ENCODE results near the gene H6PD.

The H6PD gene

GRCh38 chr1:9315411-9316079 lies 81.0 kb downstream of the H6PD start:
- Histone ChIP-seq H3K27me3 (ENCODE audit: insufficient read depth, low read length) (no peaks in the 10 kb centered on the region), H3K9me3 (ENCODE audit: insufficient read depth, low read depth, low read length) (no peaks in the 10 kb centered on the region), H3K27ac (ENCODE audit: low read depth, low read length) (no peak overlapping the region), H3K4me1 (ENCODE audit: insufficient read depth, low read length) (peaks cover 15% of the 10 kb centered on the region), H3K36me3 (ENCODE audit: insufficient read depth, low read length) (no peaks in the 10 kb centered on the region), H3K9ac (ENCODE audit: low read depth, low read length) (no peak overlapping the region), H3K4me3 (ENCODE audit: low read length) (no peak overlapping the region)
- WGBS: 90% methylated on average over 20 of the region's 20 CpGs

- WGBS: 90% methylated on average over 7 of the region's 7 CpGs
- peaks cover 21% of the 10 kb centered on the region for H3K4me1 ChIP-seq (ENCODE audit: insufficient read depth, low read length)
Observed at GRCh38 chr1:9316080-9316444, 81.5 kb downstream of the H6PD start.

GRCh38 chr1:9316512-9316911 lies 81.9 kb downstream of the H6PD start:
- Histone ChIP-seq H3K27ac (ENCODE audit: low read depth, low read length) (no peak overlapping the region), H3K27me3 (ENCODE audit: insufficient read depth, low read length) (no peaks in the 10 kb centered on the region), H3K4me1 (ENCODE audit: insufficient read depth, low read length) (peaks cover 25% of the 10 kb centered on the region), H3K4me3 (ENCODE audit: low read length) (no peak overlapping the region), H3K9me3 (ENCODE audit: insufficient read depth, low read depth, low read length) (no peaks in the 10 kb centered on the region), H3K9ac (ENCODE audit: low read depth, low read length) (no peak overlapping the region), H3K36me3 (ENCODE audit: insufficient read depth, low read length) (no peaks in the 10 kb centered on the region)
- WGBS: 95% methylated on average over 24 of the region's 24 CpGs

More at GRCh38 chr1:9316080-9316444, 81.5 kb downstream of the H6PD start:
- Histone ChIP-seq H3K4me3 (ENCODE audit: low read length) (no peak overlapping the region), H3K9me3 (ENCODE audit: insufficient read depth, low read depth, low read length) (no peaks in the 10 kb centered on the region), H3K27me3 (ENCODE audit: insufficient read depth, low read length) (no peaks in the 10 kb centered on the region), H3K36me3 (ENCODE audit: insufficient read depth, low read length) (no peaks in the 10 kb centered on the region), H3K27ac (ENCODE audit: low read depth, low read length) (no peak overlapping the region), H3K9ac (ENCODE audit: low read depth, low read length) (no peak overlapping the region)

GRCh38 chr1:9317072-9317471 lies 82.5 kb downstream of the H6PD start:
- Histone ChIP-seq H3K9me3 (ENCODE audit: insufficient read depth, low read depth, low read length) (no peaks in the 10 kb centered on the region), H3K27ac (ENCODE audit: low read depth, low read length) (no peak overlapping the region), H3K36me3 (ENCODE audit: insufficient read depth, low read length) (no peaks in the 10 kb centered on the region), H3K27me3 (ENCODE audit: insufficient read depth, low read length) (no peaks in the 10 kb centered on the region), H3K4me1 (ENCODE audit: insufficient read depth, low read length) (peaks cover 27% of the 10 kb centered on the region), H3K9ac (ENCODE audit: low read depth, low read length) (no peak overlapping the region), H3K4me3 (ENCODE audit: low read length) (no peak overlapping the region)
- WGBS: 88% methylated on average over 5 of the region's 7 CpGs

- H3K27me3 ChIP-seq (ENCODE audit: insufficient read depth, low read length): no peaks in the 10 kb centered on the region
- H3K9me3 ChIP-seq (ENCODE audit: insufficient read depth, low read depth, low read length): no peaks in the 10 kb centered on the region
- H3K4me1 ChIP-seq (ENCODE audit: insufficient read depth, low read length): peaks cover 27% of the 10 kb centered on the region
- H3K27ac ChIP-seq (ENCODE audit: low read depth, low read length): no peak overlapping the region
- no peaks in the 10 kb centered on the region for H3K36me3 ChIP-seq (ENCODE audit: insufficient read depth, low read length)
- WGBS: 81% methylated on average over 27 of the region's 28 CpGs
- H3K4me3 ChIP-seq (ENCODE audit: low read length): no peak overlapping the region
- no peak overlapping the region for H3K9ac ChIP-seq (ENCODE audit: low read depth, low read length)
Observed at GRCh38 chr1:9317591-9318417, 83.2 kb downstream of the H6PD start.

GRCh38 chr1:9319208-9319788 lies 84.7 kb downstream of the H6PD start:
- H3K4me1 ChIP-seq (ENCODE audit: insufficient read depth, low read length): peaks cover 27% of the 10 kb centered on the region

GRCh38 chr1:9319789-9320519 lies 85.4 kb downstream of the H6PD start:
- WGBS: 47% methylated on average over 20 of the region's 21 CpGs
- Histone ChIP-seq H3K4me3 (ENCODE audit: low read length) (no peak overlapping the region), H3K27me3 (ENCODE audit: insufficient read depth, low read length) (no peaks in the 10 kb centered on the region), H3K4me1 (ENCODE audit: insufficient read depth, low read length) (peaks cover 27% of the 10 kb centered on the region), H3K9me3 (ENCODE audit: insufficient read depth, low read depth, low read length) (no peaks in the 10 kb centered on the region), H3K9ac (ENCODE audit: low read depth, low read length) (no peak overlapping the region; the same call in 1 of the 2 replicates), H3K36me3 (ENCODE audit: insufficient read depth, low read length) (no peaks in the 10 kb centered on the region), H3K27ac (ENCODE audit: low read depth, low read length) (no peak overlapping the region; the same call in 1 of the 2 replicates)

More at GRCh38 chr1:9319208-9319788, 84.7 kb downstream of the H6PD start:
- Histone ChIP-seq H3K9ac (ENCODE audit: low read depth, low read length) (no peak overlapping the region), H3K9me3 (ENCODE audit: insufficient read depth, low read depth, low read length) (no peaks in the 10 kb centered on the region), H3K27me3 (ENCODE audit: insufficient read depth, low read length) (no peaks in the 10 kb centered on the region), H3K4me3 (ENCODE audit: low read length) (no peak overlapping the region), H3K27ac (ENCODE audit: low read depth, low read length) (peak overlapping the region; percentile 52; the same call in 1 of the 2 replicates), H3K36me3 (ENCODE audit: insufficient read depth, low read length) (no peaks in the 10 kb centered on the region)
- 86% methylated on average over 20 of the region's 20 CpGs for WGBS
